Activated CD8-positive, alpha-beta memory T cell treated with anti-CD3 and anti-CD28 coated beads, Interleukin-2, amount 50 U/mL, for 1 hour (primary cell): ENCODE data around the gene FGFBP2.

ENCODE experiments used
- DNase-seq: peaks from one replicate; pipeline ENCODE4 v3.0.0-alpha.2; 2020; ENCODE audit errors: extremely low read depth

Gene FGFBP2, protein sequence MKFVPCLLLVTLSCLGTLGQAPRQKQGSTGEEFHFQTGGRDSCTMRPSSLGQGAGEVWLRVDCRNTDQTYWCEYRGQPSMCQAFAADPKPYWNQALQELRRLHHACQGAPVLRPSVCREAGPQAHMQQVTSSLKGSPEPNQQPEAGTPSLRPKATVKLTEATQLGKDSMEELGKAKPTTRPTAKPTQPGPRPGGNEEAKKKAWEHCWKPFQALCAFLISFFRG

GRCh38 chr4:15963001-15963451 is at the start of gene FGFBP2:
FGFBP2 (minus strand) TSS chr4:15963175; CDS start chr4:15963129, 46 bp downstream.
- peak; percentile 34 for DNase-seq

GRCh38 chr4:16011173-16011572 is 48.2 kb upstream of the FGFBP2 start:
- DNase-seq: no peak

DNA sequence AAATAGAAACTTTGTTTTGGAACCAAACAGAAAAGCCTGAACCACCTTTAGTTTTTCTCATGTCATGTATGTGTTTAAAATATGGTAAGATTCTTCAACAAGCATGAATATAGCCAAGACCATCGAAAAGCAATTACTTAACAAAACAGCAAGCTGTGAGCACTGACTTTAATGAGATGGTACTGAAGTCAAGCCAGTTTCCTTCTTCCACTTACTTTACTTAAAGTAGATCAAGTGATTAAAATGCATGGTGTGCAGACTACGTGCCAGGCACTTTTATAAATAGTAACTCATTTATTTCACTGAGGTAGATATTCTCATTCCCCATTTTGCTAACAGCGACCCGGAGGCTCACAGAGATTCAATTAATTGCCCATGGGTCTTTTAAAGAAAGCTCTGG is 46.2 kb upstream of the FGFBP2 start:
- DNase-seq: no peak

DNA sequence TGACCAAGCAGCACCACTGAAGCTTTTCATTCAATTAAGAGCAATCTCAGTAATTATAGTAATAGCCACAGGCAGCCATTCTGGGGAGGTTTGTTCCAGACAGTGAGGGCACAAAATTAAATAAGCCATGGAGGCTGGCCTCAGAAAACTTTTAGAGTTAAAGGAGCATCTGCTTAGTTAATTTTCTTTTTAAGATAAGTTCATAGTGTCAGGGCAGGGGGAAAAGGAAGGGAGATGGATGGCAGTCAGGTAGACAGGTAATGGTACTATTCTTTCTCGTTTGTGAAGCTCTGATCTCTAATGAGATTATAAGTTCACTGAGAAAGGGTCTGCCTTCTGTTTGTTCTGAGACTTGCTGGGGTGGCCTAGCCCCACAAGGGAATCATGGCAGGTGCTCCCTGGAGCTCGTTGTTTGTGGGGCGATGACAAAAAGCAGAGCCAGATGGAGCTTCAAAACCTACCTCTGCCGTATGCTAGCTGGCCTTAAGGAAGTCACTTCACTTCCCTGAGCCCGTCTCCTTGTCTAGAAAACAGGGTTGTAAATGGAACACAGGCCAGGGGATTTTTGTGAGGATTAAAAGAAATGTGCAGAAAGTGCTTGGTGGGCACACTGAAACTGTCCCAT is 44.6 kb upstream of the FGFBP2 start:
- DNase-seq: no peak

DNA sequence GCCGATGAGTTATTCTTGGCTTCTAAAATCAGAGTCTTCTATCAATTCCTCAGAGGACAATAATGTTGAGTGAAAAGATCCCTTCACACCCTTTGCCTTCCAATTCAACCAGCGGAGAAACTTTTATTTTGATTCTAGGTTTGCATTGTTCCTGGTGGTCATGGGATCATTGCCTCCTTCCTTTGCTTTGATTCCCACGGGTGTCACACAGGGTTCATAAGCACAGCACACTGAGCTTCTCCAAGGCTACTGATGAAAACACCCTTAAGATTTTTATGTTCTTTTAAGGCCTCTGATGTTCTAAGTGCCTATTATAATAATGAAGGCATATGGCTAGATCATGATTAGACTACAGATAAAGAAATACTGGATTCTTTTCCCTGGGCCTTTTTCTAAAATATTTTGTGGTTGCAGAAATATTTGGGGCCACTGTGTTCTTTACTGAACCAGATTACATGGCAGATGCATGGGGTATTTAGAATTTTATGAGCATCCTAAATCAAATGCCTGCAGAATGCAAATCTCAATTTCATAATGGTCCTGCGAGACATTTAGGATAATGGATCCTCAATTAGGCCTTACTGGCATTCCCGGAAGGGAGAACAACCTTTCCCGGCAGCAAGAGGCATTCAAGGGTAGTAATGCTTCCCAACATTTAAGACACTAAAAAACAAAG is 43.9 kb upstream of the FGFBP2 start:
- no peak for DNase-seq

DNA sequence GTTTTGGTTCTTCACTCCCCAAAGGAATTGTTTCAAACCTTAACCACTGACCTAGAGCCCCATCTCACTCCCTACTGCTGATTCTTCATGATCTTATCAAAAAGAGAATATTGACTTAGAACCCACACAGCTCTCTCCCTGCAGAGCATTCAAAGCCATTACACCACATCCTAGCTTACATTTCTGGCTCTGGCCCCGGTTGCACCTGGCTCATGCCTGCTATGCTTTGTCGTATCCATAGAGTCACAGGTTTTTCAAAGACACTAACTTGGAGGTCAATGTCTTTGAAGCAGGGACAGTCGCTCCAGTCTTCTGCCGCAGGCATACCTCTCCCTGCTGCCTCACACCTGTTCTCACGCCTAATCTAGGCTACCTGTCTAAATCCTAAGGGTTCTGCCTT is 42.7 kb upstream of the FGFBP2 start:
- DNase-seq: no peak

GRCh38 chr4:16001484-16001858 is 38.5 kb upstream of the FGFBP2 start:
- DNase-seq: peak; percentile 19

DNA sequence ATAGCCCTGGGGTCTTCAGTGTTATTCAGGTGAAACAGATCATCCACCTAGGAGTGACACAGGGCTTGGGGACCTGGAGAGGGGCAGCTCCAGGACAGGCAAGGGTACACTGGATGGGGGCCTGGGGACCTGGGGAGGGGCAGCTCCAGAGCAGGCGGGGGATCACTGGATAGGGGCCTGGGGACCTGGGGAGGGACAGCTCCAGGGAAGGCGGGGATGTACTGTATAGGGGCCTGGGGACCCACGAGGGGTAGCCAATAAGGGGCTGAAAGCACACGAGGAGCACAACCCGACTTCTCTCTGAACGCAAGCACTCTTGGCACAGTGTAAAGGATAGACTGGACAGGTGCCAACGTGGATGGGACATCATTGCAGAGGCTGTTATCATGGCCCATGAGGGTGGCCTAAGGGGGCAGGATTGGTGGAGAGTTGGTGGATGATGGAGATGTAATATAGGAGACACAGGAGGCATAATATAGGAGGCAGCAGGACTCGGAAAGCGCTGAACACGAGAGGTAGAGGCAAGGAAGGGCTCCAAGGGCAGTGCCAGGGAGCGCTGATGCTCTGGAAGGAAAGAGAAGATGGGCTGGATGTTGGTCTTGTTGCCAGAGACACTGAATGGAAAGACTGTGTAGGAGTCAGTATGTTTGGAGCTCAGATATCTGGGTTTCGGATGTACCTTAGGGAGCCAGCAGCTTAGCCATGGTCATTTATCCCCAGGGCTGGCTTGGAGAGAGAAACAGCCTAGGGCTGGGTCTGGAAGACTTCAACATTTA is 37.9 kb upstream of the FGFBP2 start:
- DNase-seq: no peak

DNA sequence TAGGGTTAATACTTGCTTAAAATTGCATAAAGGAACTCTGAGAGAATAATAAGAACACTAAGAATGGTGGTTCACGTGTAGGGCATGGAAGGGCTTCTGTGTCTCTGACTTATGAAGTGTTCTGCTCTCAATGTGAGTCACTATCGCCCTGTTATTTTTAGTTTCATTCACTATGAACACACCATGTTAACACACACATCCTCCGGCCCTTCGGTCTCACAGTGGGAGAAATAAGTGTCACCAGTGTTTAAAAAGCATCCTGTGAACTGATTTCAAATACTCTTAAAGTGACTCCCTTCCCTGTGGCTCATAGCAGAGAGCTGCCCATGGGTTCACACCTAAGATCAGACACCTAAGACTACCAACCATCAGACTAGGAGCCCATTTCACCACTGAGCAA is 33.8 kb upstream of the FGFBP2 start:
- no peak for DNase-seq

- no peak for DNase-seq
Measured at GRCh38 chr4:15995826-15996225, 32.9 kb upstream of the FGFBP2 start.

- no peak for DNase-seq
Measured at GRCh38 chr4:15992167-15992485, 29.2 kb upstream of the FGFBP2 start.

DNA sequence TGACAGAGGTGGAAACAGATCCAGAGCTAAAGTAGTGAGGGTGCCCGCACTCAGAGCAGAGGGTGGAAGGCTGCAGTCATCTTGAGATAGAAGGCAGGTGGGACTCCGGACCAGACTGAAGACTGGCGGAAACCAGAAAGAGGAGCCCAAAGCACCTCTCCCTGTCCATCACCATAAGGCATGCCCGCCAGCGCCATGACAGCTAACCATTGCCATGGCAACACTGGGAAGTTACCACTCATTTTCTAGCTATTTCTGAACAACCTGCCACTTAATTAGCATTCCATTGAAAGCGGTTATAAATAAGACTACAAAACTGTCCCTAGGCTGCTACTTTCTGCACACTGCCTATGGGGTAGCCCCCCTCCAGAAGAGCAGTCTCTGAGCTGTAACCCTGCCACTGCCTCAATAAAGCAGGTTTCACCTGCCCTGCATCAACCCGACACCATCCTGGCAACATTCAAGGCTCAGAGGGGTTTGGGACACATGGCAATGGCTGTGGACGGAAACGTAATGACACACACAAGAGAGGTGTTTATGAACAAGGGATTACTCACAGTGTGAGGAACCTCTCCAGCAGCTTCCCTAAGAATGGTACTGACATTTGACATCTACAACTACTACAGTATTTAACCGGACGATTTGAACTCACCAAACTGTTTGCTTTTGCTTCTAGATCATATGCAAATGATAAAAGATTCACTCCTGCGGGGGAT is 27.8 kb upstream of the FGFBP2 start:
- no peak for DNase-seq

- no peak for DNase-seq
Measured at GRCh38 chr4:15989424-15989823, 26.4 kb upstream of the FGFBP2 start.

GRCh38 chr4:15988222-15988621 is 25.2 kb upstream of the FGFBP2 start:
- no peak for DNase-seq

- DNase-seq: no peak
Measured at GRCh38 chr4:15986907-15987306, 23.9 kb upstream of the FGFBP2 start.

- no peak for DNase-seq
Measured at GRCh38 chr4:15983610-15984009, 20.6 kb upstream of the FGFBP2 start.

DNA sequence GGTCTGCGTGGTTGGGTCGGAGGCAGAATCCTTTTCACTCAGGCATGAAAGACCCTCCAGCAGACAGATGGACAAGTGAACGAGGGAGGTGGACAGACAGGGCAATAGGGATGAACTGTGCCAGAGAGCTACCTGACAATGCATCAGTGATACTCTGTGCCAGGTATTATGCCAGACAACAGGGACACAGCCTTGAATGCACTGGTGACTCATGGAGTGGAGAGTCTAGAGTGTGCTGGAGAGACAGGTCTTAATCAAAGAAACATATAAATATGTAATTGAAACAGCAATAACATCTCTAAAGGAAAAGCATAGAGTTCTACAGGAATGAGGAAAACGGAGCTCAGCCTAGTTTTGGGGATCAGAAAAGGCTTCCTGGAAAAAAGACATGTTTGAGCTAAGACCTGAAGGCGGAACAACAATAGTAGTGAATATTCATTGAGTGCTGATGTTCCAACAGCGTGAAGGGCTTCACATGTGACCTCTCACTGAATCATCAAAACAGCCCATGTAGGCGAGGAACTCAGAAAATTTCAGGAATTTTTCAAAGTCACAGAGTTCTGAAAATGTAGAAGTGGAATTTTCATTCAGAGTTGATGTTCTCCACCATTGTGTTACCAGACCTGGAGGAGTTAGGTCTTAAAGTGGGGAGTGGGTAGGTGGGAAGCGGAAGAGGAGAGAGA is 20.0 kb upstream of the FGFBP2 start:
- no peak for DNase-seq

- DNase-seq: no peak
Measured at GRCh38 chr4:15976456-15977447, 13.8 kb upstream of the FGFBP2 start.

- DNase-seq: no peak
Measured at GRCh38 chr4:15971068-15971801, 8.3 kb upstream of the FGFBP2 start.
